HK-2 (cell line): ENCODE results near the gene PTPRF.

Experiments
- DNase-seq: peaks from one replicate; pipeline ENCODE4 v3.0.0-alpha.2; 2018; ENCODE audit not compliant: unreplicated experiment

Gene PTPRF

DNA sequence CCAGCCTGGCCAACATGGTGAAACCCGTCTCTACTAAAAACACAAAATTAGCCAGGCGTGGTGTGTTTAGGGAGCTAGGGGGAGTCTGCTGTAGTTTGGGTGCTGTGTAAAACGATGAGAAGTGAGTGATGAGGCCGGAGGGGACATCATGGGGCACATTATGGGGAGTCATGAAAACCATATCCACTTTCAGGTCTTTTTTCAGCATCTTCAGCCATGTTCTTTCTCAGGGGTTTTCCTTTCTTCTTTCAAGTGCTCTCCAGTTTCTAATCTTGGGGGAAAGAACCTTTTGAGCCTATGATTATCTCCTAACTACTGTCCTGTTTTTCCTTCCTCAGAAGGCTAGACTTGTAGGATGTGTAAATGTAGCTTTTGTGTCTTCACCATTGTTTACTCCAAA is 133.7 kb downstream of the PTPRF start:
- no peak for DNase-seq

DNA sequence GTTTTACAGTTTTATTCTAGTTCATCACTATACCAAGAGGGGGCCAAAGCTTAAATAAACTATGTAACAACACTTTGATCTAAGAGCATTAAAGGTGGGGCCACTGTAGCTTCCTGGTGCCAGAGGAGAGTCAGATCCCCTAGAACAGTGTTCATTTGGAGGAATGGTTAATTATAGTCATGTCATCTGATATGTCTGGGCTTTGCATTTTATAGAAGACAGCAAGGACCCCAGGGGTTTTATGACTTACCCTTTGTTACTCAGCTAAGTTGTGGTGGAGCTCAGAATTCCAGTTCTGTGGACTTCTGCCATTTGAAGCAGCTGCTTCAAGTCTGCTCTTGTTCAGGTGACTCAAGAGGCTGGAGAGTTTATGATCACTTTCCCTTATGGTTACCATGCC is 135.9 kb downstream of the PTPRF start:
- DNase-seq, result no peak

DNA sequence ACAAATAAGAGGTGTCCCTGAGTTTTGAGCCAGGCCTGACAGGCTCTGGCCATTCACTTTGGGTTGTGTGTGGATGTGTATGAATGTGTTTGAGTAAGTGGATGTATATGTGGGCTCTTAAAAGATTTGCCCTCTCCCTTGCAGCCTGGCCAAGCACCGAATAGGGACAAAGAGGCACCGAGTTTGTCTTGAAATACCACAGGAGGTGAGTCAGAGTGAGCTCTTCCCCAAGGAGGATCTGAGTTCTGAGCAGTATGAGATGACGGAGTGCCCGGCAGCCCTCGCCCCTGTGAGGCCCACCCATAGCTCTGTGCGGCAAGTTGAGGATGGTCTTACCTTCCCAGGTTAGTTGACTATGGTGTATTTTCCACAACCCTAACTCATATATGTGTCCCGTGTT is 138.3 kb downstream of the PTPRF start:
- DNase-seq, result peak; percentile 30

DNA sequence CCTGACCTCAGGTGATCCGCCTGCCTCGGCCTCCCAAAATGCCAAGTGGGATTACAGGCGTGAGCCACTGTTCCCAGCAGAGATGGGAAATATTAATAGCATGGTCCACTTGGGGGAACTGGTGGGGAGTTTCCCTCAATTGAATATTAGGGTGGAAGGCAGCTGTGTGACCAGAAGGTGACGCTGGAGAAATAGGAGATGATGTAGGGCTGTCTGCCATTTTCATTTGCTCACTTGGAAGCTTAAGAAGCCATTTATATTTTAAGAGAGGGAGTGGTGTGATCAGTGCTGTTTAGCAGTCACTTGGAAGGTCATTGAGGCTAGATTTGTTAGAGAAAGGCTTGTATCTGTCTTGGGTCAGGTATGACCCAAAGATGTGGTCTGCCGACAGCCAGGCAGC is 139.2 kb downstream of the PTPRF start:
- DNase-seq, result no peak

DNA sequence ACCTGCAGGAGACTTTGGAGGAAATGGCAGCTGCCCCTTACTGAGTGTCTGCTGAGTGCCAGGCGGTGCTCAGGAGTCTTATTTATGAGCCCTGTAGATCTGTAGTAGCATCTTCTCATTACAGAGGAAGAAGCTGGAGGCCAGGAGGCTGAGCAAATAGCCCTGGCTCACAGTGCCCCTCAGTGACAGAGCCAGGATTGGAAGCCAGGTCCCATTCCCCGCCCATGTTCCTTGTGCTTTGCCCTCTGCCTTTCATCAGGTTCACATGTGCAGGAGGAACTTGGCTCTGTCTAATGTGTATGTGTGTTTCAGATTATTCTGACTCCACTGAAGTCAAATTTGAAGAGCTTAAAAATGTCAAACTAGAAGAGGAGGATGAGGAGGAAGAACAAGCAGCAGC is 140.5 kb downstream of the PTPRF start:
- DNase-seq, result no peak

DNA sequence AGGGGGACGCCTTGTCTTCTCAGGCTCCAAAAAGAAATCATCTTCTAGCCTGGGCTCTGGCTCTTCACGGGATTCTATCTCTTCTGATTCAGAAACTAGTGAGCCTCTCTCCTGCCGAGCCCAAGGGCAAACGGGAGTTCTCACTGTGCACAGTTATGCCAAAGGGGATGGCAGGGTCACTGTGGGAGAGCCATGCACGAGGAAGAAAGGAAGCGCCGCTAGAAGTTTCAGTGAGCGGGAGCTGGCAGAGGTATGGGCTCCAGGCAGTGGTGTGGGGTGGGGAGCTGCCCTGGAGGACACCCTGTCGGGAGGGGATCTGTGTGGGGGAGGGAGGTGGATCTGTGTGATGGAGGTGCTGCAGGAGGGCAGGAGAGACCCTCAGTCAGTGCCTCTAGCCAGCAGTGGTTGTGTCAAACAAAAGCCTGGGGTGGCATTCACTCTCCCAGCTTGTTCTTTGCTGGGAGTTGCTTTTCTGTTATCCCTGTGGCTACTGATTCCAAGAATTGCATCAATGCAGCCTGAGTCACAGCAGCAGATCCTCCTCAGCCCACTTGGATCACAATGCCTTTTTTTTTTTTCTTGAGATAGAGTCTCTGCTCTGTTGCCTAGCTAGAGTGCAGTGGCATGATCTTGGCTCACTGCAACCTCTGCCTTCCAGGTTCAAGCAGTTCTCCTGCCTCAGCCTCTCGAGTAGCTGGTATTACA is 141.1 kb downstream of the PTPRF start:
- peak; percentile 18 for DNase-seq

DNA sequence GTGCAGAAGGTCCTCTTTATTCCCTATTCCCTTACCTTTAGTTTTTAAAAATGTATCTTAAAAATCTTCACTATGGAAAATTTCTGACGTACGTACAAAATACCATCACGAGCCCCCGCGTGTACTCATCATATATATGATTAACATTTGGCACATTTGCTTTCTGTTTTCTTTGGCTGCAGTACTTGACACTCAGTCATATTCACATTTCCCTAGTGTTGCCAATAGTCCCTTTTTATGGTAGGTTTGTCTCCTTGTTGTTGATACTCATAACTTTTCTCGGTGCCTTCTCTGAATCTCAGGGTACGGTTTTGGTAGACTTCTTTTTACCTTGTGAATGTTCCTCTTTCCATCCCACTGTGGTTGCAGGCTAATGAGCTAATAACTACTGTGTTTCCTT is 142.6 kb downstream of the PTPRF start:
- DNase-seq, result no peak
